ENCODE data around the gene SELE.

SELE gene

DNA sequence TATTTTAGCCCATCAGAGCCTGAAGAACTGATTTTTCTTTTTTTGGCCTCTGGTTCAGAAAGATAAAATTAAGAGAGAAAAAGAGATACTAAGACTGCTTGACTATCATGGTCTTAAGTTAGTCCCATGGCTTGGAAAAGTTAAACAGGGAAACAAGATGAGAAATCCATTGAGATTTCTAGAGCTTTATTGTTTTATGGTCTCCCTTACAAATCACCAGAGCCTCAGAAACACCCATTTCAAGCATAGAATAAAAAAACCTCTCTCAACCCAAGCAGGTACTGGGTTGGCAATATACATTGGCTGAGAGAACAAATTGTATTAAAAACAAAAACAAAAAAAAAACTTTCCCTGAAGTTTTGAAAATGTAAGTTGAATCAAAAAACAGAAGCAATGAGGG lies 3.9 kb downstream of the SELE start:
- no peak for DNase-seq (ENCODE audit: low read depth)
- TF ChIP-seq, protein P1, sequence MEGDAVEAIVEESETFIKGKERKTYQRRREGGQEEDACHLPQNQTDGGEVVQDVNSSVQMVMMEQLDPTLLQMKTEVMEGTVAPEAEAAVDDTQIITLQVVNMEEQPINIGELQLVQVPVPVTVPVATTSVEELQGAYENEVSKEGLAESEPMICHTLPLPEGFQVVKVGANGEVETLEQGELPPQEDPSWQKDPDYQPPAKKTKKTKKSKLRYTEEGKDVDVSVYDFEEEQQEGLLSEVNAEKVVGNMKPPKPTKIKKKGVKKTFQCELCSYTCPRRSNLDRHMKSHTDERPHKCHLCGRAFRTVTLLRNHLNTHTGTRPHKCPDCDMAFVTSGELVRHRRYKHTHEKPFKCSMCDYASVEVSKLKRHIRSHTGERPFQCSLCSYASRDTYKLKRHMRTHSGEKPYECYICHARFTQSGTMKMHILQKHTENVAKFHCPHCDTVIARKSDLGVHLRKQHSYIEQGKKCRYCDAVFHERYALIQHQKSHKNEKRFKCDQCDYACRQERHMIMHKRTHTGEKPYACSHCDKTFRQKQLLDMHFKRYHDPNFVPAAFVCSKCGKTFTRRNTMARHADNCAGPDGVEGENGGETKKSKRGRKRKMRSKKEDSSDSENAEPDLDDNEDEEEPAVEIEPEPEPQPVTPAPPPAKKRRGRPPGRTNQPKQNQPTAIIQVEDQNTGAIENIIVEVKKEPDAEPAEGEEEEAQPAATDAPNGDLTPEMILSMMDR (IDR thresholded peaks at IDR 0.05; ENCODE audit: low read depth, low read length) = no peak
- TF ChIP-seq MYC (IDR thresholded peaks at IDR 0.05; ENCODE audit: low read depth, low read length) (no peak), MAX (IDR thresholded peaks at IDR 0.05; ENCODE audit: low read depth, low read length) (no peak), POLR2A (IDR thresholded peaks at IDR 0.05; ENCODE audit: extremely low read depth, insufficient read length) (no peak)
- no peak overlapping the region for H3K4me3 ChIP-seq (ENCODE audit: low read depth, low read length)

DNA sequence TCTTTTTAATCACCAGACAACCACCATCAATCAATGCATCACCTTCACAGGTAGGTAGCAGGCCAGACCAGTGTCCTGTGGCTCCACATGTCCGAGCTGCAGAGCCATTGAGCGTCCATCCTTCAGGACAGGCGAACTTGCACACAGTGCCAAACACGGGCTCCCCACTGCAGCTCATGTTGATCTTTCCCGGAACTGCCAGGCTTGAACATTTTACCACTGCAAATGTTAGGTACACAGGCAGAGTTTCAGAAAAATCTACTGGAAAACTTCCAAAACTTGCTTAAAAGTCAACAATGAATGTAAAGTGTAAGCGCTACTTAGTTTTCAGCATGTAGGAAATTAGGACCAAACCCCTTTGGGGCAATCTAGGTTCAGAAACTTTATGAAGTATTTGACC lies 6.6 kb downstream of the SELE start:
- no peak overlapping the region for H3K4me3 ChIP-seq (ENCODE audit: low read depth, low read length)
- TF ChIP-seq MAX (IDR thresholded peaks at IDR 0.05; ENCODE audit: low read depth, low read length) (no peak), POLR2A (IDR thresholded peaks at IDR 0.05; ENCODE audit: extremely low read depth, insufficient read length) (no peak), MYC (IDR thresholded peaks at IDR 0.05; ENCODE audit: low read depth, low read length) (no peak)
- TF ChIP-seq, protein P1 (IDR thresholded peaks at IDR 0.05; ENCODE audit: low read depth, low read length) = no peak
- no peak for DNase-seq (ENCODE audit: low read depth)

DNA sequence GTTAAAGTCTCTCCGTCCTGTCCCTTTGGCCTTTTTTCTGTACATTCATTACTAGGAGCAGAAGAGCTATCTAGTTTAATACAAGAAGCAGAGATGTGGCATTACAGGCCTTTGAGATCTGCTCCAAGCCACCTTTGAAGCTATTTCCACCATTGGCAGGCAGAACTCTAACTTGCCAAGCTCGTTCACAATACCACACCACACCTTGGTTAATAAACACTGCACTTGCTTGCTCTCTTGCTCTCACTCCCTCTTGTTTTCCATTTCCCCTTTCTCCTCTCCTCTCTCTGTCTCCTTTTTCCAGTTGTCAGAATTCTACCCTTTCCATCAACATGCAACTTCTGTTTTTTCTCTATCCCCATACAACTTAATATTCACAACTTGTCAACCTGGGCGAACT lies 7.0 kb downstream of the SELE start:
- TF ChIP-seq, protein P1 (IDR thresholded peaks at IDR 0.05; ENCODE audit: low read depth, low read length) = no peak
- TF ChIP-seq MYC (IDR thresholded peaks at IDR 0.05; ENCODE audit: low read depth, low read length) (no peak), POLR2A (IDR thresholded peaks at IDR 0.05; ENCODE audit: extremely low read depth, insufficient read length) (no peak), MAX (IDR thresholded peaks at IDR 0.05; ENCODE audit: low read depth, low read length) (no peak)
- no peak overlapping the region for H3K4me3 ChIP-seq (ENCODE audit: low read depth, low read length)

DNA sequence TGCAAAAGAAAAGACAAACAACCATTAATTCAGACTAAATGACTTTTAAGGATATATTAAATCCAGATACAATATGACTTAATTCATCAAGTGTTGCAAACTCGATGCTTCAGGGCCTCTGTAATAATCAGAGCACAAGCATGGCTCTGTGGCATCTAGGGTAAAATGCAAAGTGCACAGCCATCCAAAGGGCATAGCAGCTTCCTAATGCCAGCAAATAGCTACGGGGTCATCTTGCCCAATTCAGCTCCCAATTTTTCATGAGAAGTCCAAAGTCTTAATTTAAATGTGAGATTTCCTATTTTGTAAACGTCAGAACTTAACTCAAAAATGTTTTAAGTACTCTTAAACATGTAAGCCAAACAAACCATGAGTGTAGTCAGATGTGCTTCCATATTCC lies 7.9 kb downstream of the SELE start:
- no peak for DNase-seq (ENCODE audit: low read depth)
- H3K4me3 ChIP-seq (ENCODE audit: low read depth, low read length) = no peak overlapping the region
- TF ChIP-seq MAX (IDR thresholded peaks at IDR 0.05; ENCODE audit: low read depth, low read length) = no peak
- no peak for TF ChIP-seq MYC (IDR thresholded peaks at IDR 0.05; ENCODE audit: low read depth, low read length)
- TF ChIP-seq POLR2A (IDR thresholded peaks at IDR 0.05; ENCODE audit: extremely low read depth, insufficient read length) = no peak
- TF ChIP-seq, protein P1 (IDR thresholded peaks at IDR 0.05; ENCODE audit: low read depth, low read length) = no peak

More for the DNA sequence above, 7.0 kb downstream of the SELE start:
- DNase-seq (ENCODE audit: low read depth) = no peak

GRCh38 chr1:169724168-169724567 lies 9.7 kb downstream of the SELE start:
- no peak for DNase-seq (ENCODE audit: low read depth)
- H3K4me3 ChIP-seq (ENCODE audit: low read depth, low read length) = no peak overlapping the region
- TF ChIP-seq MYC (IDR thresholded peaks at IDR 0.05; ENCODE audit: low read depth, low read length) = no peak
- TF ChIP-seq POLR2A (IDR thresholded peaks at IDR 0.05; ENCODE audit: extremely low read depth, insufficient read length) = no peak
- TF ChIP-seq, protein P1 (IDR thresholded peaks at IDR 0.05; ENCODE audit: low read depth, low read length) = no peak
- no peak for TF ChIP-seq MAX (IDR thresholded peaks at IDR 0.05; ENCODE audit: low read depth, low read length)

GRCh38 chr1:169723763-169724162 lies 10.1 kb downstream of the SELE start:
- TF ChIP-seq MAX (IDR thresholded peaks at IDR 0.05; ENCODE audit: low read depth, low read length) = no peak
- TF ChIP-seq, protein P1 (IDR thresholded peaks at IDR 0.05; ENCODE audit: low read depth, low read length) = no peak
- no peak for TF ChIP-seq POLR2A (IDR thresholded peaks at IDR 0.05; ENCODE audit: extremely low read depth, insufficient read length)
- no peak for TF ChIP-seq MYC (IDR thresholded peaks at IDR 0.05; ENCODE audit: low read depth, low read length)
- no peak overlapping the region for H3K4me3 ChIP-seq (ENCODE audit: low read depth, low read length)

More at GRCh38 chr1:169723763-169724162, 10.1 kb downstream of the SELE start:
- DNase-seq (ENCODE audit: low read depth) = no peak

Measured in NB4 (cell line).